HG03097 (cell line): ENCODE measurements around the gene SLC6A1.

Source experiments
- ATAC-seq: cut with Tn5 transposase; IDR thresholded peaks from one replicate; pipeline ENCODE4 v1.9.1; 2021; ENCODE audit not compliant: unreplicated experiment, low FRiP score

Gene SLC6A1

GRCh38 chr3:10992017-10992942 lies at the start of gene SLC6A1:
SLC6A1 (plus strand) TSS chr3:10992748; CDS start chr3:11017212, 24,464 bp downstream.
- ATAC-seq = no peak

GRCh38 chr3:10944866-10945265 lies 47.7 kb upstream of the SLC6A1 start:
- ATAC-seq = no peak

- no peak for ATAC-seq
Measured at GRCh38 chr3:10945683-10946287, 46.8 kb upstream of the SLC6A1 start.

GRCh38 chr3:10946526-10946925 lies 46.0 kb upstream of the SLC6A1 start:
- no peak for ATAC-seq

- ATAC-seq = no peak
Measured at GRCh38 chr3:10948326-10948725, 44.2 kb upstream of the SLC6A1 start.

GRCh38 chr3:10949197-10949596 lies 43.4 kb upstream of the SLC6A1 start:
- ATAC-seq = no peak

GRCh38 chr3:10950476-10951294 lies 41.9 kb upstream of the SLC6A1 start:
- no peak for ATAC-seq

GRCh38 chr3:10951295-10951926 lies 41.1 kb upstream of the SLC6A1 start:
- no peak for ATAC-seq

GRCh38 chr3:10952525-10952924 lies 40.0 kb upstream of the SLC6A1 start:
- no peak for ATAC-seq

- no peak for ATAC-seq
Measured at GRCh38 chr3:10954740-10955139, 37.8 kb upstream of the SLC6A1 start.

- ATAC-seq = no peak
Measured at GRCh38 chr3:10955711-10956453, 36.7 kb upstream of the SLC6A1 start.

- no peak for ATAC-seq
Measured at GRCh38 chr3:10956531-10956930, 36.0 kb upstream of the SLC6A1 start.

GRCh38 chr3:10956986-10957385 lies 35.6 kb upstream of the SLC6A1 start:
- no peak for ATAC-seq

- ATAC-seq = no peak
Measured at GRCh38 chr3:10957976-10958749, 34.4 kb upstream of the SLC6A1 start.

GRCh38 chr3:10960255-10960654 lies 32.3 kb upstream of the SLC6A1 start:
- ATAC-seq = no peak

- ATAC-seq = no peak
Measured at GRCh38 chr3:10961921-10962320, 30.6 kb upstream of the SLC6A1 start.

GRCh38 chr3:10962481-10963036 lies 30.0 kb upstream of the SLC6A1 start:
- ATAC-seq = no peak

- ATAC-seq = no peak
Measured at GRCh38 chr3:10964537-10965167, 27.9 kb upstream of the SLC6A1 start.
